NCI-H1694 treated with DMSO at 0.1 percent for 48 hours (cell line): ENCODE data around the gene MAP3K19.

Experiments used
- DNase-seq: peaks from one replicate; lab custom pipeline; 2025; lab: John Stamatoyannopoulos, UW

Gene MAP3K19

GRCh38 chr2:134932864-134933526 is 114.3 kb downstream of the MAP3K19 start:
- no peak for DNase-seq

DNA sequence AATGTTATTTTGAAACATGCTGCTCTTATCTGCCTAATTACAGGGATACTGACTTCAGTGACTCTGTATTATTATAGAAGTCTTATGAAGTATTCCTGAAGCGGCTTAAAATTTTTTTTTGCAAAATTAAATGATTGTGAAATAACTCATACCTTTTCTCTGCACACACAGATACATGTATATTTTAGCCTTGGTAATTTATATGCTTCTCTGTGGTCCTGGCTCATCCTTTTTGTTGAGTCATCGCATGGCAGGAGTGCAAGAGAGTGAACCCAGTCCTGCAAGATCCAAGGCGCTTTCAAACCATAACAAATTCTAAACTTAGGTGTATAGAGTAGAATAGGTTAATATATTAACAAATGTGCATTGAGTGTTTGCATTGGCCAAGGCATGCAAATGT is 120.1 kb downstream of the MAP3K19 start:
- no peak for DNase-seq

DNA sequence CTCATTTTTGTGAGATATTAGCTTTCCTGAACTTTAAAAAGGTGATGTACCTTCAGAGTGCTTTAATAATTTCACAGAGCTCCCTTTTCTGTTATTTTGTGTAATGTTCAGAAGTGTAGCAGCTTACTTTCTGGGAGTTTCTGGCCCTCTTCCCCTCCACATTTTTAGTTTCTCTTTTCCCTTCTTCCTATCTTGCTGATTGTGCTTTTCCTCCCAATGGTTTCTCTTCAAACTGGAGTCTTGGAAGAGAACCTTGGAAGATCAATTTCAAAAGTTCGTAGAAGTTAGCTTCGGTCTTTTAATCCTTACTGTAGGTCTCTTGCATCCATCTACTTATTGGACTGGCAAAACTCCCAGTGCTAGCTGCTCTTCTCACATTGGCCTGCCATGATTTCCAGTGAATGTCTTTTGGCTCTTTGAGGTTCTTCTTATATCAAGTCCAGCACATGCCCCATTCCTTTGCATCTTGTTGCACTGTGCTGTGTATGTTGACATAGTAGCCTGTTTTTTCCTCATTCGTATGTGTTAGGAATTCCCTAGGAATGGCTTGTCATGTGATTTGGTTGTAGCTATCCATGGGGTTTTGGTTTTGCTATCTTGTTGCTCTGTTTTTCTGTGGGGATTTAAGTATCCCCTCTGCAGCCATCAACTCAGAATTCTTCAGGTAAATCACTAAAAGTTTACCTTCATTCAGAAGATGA is 120.9 kb downstream of the MAP3K19 start:
- DNase-seq, result no peak

DNA sequence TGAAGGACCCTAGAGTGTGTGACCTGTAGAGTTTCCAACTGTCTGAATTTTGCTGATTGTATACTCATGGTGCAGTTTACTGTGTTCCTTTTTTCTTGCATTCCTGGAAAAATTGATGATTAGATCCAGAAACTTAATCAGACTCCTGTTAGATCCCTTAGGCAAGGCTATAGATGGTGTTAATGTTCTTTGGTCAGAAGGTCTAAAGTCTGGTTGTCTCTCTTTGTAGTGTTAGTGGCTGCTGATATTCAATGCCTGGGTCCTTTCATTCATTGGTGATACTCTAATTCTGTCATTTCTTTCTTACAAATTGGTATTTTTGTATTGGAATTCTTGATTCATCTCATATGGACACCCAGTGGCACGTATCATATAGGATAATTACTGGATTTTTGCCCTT is 122.3 kb downstream of the MAP3K19 start:
- DNase-seq, result no peak

- DNase-seq, result no peak
Measured at GRCh38 chr2:134919341-134920210, 127.7 kb downstream of the MAP3K19 start.

- peak; percentile 98 for DNase-seq
Measured at GRCh38 chr2:134918526-134919340, 128.5 kb downstream of the MAP3K19 start, which contains the start of gene CCNT2. Gene CCNT2, plus strand, starts transcription at chr2:134918822. Its CDS starts 33 bp downstream, at chr2:134918855.

- DNase-seq, result no peak
Measured at GRCh38 chr2:134917888-134918525, 129.2 kb downstream of the MAP3K19 start.

GRCh38 chr2:134917360-134917865 is 129.8 kb downstream of the MAP3K19 start:
- DNase-seq, result no peak
